Measurements from ENCODE around the gene SMARCC2. TPM values are rescaled to one million over a fixed set of nuclear protein-coding genes. Genes with fewer than 3 reads are reported as not detected.
A peak's percentile ranks its signal among the peaks of the same experiment; 100 is the strongest.
"Not testable (repeated sequence)": the region's sequence is repeated elsewhere in the genome, so short reads cannot be mapped to it uniquely, and the experiment has no call there.

The SMARCC2 gene
- total and polyA plus RNA-seq, 2 donors (not counting 1 experiment from before 2014, with no cell fraction given) = 60.2 to 70.8 TPM

GRCh38 chr12:56117778-56118687, 71.2 kb downstream of the SMARCC2 start, which contains the start of gene ZC3H10:
ZC3H10 (plus strand) TSS chr12:56118266; CDS start chr12:56120563, 2,297 bp downstream.
- Histone ChIP-seq H3K27me3 (ENCODE audit: control insufficient read depth, insufficient read depth, low read length) (no peaks in the 10 kb centered on the region), H3K4me1 (ENCODE audit: control insufficient read depth, extremely low read depth, insufficient read depth, low read length) (peaks cover 16% of the 10 kb centered on the region), H4K20me1 (ENCODE audit: control insufficient read depth, extremely low read depth, insufficient read depth, low read length) (no peaks in the 10 kb centered on the region), H2AFZ (ENCODE audit: low read length) (no peak within 1 kb of the TSS), H3K9me3 (ENCODE audit: control insufficient read depth, insufficient read depth, low read depth, low read length) (no peaks in the 10 kb centered on the region), H3K9ac (ENCODE audit: insufficient read depth, low read length) (peak within 1 kb of the TSS; percentile 75), H3K4me2 (ENCODE audit: extremely low read depth, insufficient read depth, low read length) (peak within 1 kb of the TSS; percentile 88), H3K4me3 (replicated peaks in 1 of 4; ENCODE audit: control extremely low read depth in 1 of 4, insufficient read depth in 1 of 4, low read depth in 3 of 4, low read length in 4 of 4) (peak within 1 kb of the TSS; percentile 61 to 98 (median 71)), H3K27ac (ENCODE audit: insufficient read depth, low read length) (peak within 1 kb of the TSS; percentile 91), H3K36me3 (ENCODE audit: control insufficient read depth, insufficient read depth, low read length) (peaks cover 10% of the 10 kb centered on the region), H3K79me2 (ENCODE audit: control insufficient read depth, insufficient read depth, low read length) (peaks cover 14% of the 10 kb centered on the region)
- DNase-seq (ENCODE audit: low read depth in 2 of 2) = peak; percentile 99 to 100
- TF ChIP-seq CTCF (conservative IDR thresholded peaks at IDR 0.05 in 1 of 2, IDR thresholded peaks at IDR 0.05 in 1 of 2; ENCODE audit: low read depth in 1 of 2, low read length in 2 of 2) = peak; percentile 44 to 57
- no peak for TF ChIP-seq EZH2 (IDR thresholded peaks at IDR 0.05; ENCODE audit: low read length, missing control alignments)

- H3K36me3 ChIP-seq (ENCODE audit: control insufficient read depth, insufficient read depth, low read length) = peaks cover 10% of the 10 kb centered on the region
- H4K20me1 ChIP-seq (ENCODE audit: control insufficient read depth, extremely low read depth, insufficient read depth, low read length); H3K9me3 ChIP-seq (ENCODE audit: control insufficient read depth, insufficient read depth, low read depth, low read length); H3K27me3 ChIP-seq (ENCODE audit: control insufficient read depth, insufficient read depth, low read length); H2AFZ ChIP-seq (ENCODE audit: low read length); DNase-seq (ENCODE audit: low read depth in 2 of 2): not testable (repeated sequence)
- peak overlapping the region; percentile 91 for H3K27ac ChIP-seq (ENCODE audit: insufficient read depth, low read length)
- H3K9ac ChIP-seq (ENCODE audit: insufficient read depth, low read length) = peak overlapping the region; percentile 75
- peaks cover 14% of the 10 kb centered on the region for H3K79me2 ChIP-seq (ENCODE audit: control insufficient read depth, insufficient read depth, low read length)
- peak overlapping the region; percentile 56 to 98 (median 70) for H3K4me3 ChIP-seq (replicated peaks in 1 of 4; ENCODE audit: control extremely low read depth in 1 of 4, insufficient read depth in 1 of 4, low read depth in 3 of 4, low read length in 4 of 4)
- H3K4me2 ChIP-seq (ENCODE audit: extremely low read depth, insufficient read depth, low read length) = peak overlapping the region; percentile 88
- peaks cover 16% of the 10 kb centered on the region for H3K4me1 ChIP-seq (ENCODE audit: control insufficient read depth, extremely low read depth, insufficient read depth, low read length)
Observed at GRCh38 chr12:56117082-56117706, 72.1 kb downstream of the SMARCC2 start.

- Histone ChIP-seq H3K4me3 (replicated peaks in 1 of 4; ENCODE audit: control extremely low read depth in 1 of 4, insufficient read depth in 1 of 4, low read depth in 3 of 4, low read length in 4 of 4) (peak within 1 kb of the TSS; percentile 56 to 98 (median 70)), H3K4me2 (ENCODE audit: extremely low read depth, insufficient read depth, low read length) (peak within 1 kb of the TSS; percentile 88), H3K9me3 (ENCODE audit: control insufficient read depth, insufficient read depth, low read depth, low read length) (no peaks in the 10 kb centered on the region), H3K27me3 (ENCODE audit: control insufficient read depth, insufficient read depth, low read length) (no peaks in the 10 kb centered on the region), H2AFZ (ENCODE audit: low read length) (peak within 1 kb of the TSS; percentile 89), H3K36me3 (ENCODE audit: control insufficient read depth, insufficient read depth, low read length) (peaks cover 12% of the 10 kb centered on the region), H3K27ac (ENCODE audit: insufficient read depth, low read length) (peak within 1 kb of the TSS; percentile 91), H3K79me2 (ENCODE audit: control insufficient read depth, insufficient read depth, low read length) (peaks cover 14% of the 10 kb centered on the region), H3K9ac (ENCODE audit: insufficient read depth, low read length) (peak within 1 kb of the TSS; percentile 75), H4K20me1 (ENCODE audit: control insufficient read depth, extremely low read depth, insufficient read depth, low read length) (no peaks in the 10 kb centered on the region), H3K4me1 (ENCODE audit: control insufficient read depth, extremely low read depth, insufficient read depth, low read length) (peaks cover 16% of the 10 kb centered on the region)
- TF ChIP-seq CTCF (conservative IDR thresholded peaks at IDR 0.05 in 1 of 2, IDR thresholded peaks at IDR 0.05 in 1 of 2; ENCODE audit: low read depth in 1 of 2, low read length in 2 of 2) (no peak), EZH2 (IDR thresholded peaks at IDR 0.05; ENCODE audit: low read length, missing control alignments) (no peak)
- DNase-seq (ENCODE audit: low read depth in 2 of 2) = peak; percentile 86 to 95
Observed at GRCh38 chr12:56116267-56117081, 72.8 kb downstream of the SMARCC2 start, which contains the start of gene RPL41. RPL41 (plus strand) TSS chr12:56116633.

Measured in fibroblast of lung (primary cell).